ENCODE results near the gene NTF4.

- no peak for TF ChIP-seq CTCF (conservative IDR thresholded peaks at IDR 0.05; ENCODE audit: low read depth, low read length)
- no peak for TF ChIP-seq EZH2 (IDR thresholded peaks at IDR 0.05; ENCODE audit: borderline replicate concordance, low read depth, low read length, poor library complexity, severe bottlenecking)
Measured at GRCh38 chr19:49101160-49101559, 36.5 kb upstream of the NTF4 start.

Measured in A673 (cell line).